ENCODE data around the gene TSTD1.
"Not testable (repeated sequence)": the region's sequence is repeated elsewhere in the genome, so short reads cannot be mapped to it uniquely, and the experiment has no call there.

Gene TSTD1

GRCh38 chr1:161044908-161045735 is 6.4 kb upstream of the TSTD1 start:
- intact Hi-C loops (cut with DNase I) = loop anchor here (2.0 to 5.0 kb wide), 2 partner anchors 52 to 87 kb away; partner anchors contain the start of gene DEDD
- peak; percentile 28 to 81 (median 62) for DNase-seq

- intact Hi-C loops (cut with DNase I) = loop anchor here (2.0 kb wide), 1 partner anchor 52 kb away; no protein-coding TSS in a partner anchor
- DNase-seq = no peak
Measured at GRCh38 chr1:161044535-161044907, 5.8 kb upstream of the TSTD1 start.

- no peak for DNase-seq
- intact Hi-C loops (cut with DNase I) = no loop called here
Measured at GRCh38 chr1:161039546-161039945, 782 bp upstream of the TSTD1 start.

GRCh38 chr1:161039154-161039545 is 386 bp upstream of the TSTD1 start:
- intact Hi-C loops (cut with DNase I) = no loop called here
- DNase-seq = no peak

GRCh38 chr1:161037661-161038522 is 872 bp downstream of the TSTD1 start:
- intact Hi-C loops (cut with DNase I) = no loop called here
- DNase-seq = no peak

GRCh38 chr1:161033751-161034150 is 5.0 kb downstream of the TSTD1 start:
- intact Hi-C loops (cut with DNase I) = no loop called here
- no peak for DNase-seq

- intact Hi-C loops (cut with DNase I) = no loop called here
- no peak for DNase-seq
Measured at GRCh38 chr1:161032409-161032808, 6.4 kb downstream of the TSTD1 start.

GRCh38 chr1:161031874-161032273 is 6.9 kb downstream of the TSTD1 start:
- DNase-seq = no peak
- intact Hi-C loops (cut with DNase I) = no loop called here

- intact Hi-C loops (cut with DNase I); DNase-seq: not testable (repeated sequence)
Measured at GRCh38 chr1:161029466-161029865, 9.3 kb downstream of the TSTD1 start.

- intact Hi-C loops (cut with DNase I); DNase-seq: not testable (repeated sequence)
Measured at GRCh38 chr1:161026954-161027353, 11.8 kb downstream of the TSTD1 start.

- intact Hi-C loops (cut with DNase I); DNase-seq: not testable (repeated sequence)
Measured at GRCh38 chr1:161022432-161022831, 16.3 kb downstream of the TSTD1 start.

- intact Hi-C loops (cut with DNase I) = no loop called here
Measured at GRCh38 chr1:161021970-161022353, 16.8 kb downstream of the TSTD1 start.

GRCh38 chr1:161021165-161021969 is 17.4 kb downstream of the TSTD1 start:
- intact Hi-C loops (cut with DNase I) = no loop called here
- peak; percentile 57 to 96 (median 84) for DNase-seq

More at GRCh38 chr1:161021970-161022353, 16.8 kb downstream of the TSTD1 start:
- no peak for DNase-seq

- peak in 5 of 42 donors; percentile 10 to 47 (median 21) for DNase-seq
- intact Hi-C loops (cut with DNase I) = no loop called here
Measured at GRCh38 chr1:161020509-161021164, 18.1 kb downstream of the TSTD1 start, which contains the start of gene F11R. Gene F11R (minus strand): TSS chr1:161021152. CDS start chr1:161021073, 79 bp downstream.

- intact Hi-C loops (cut with DNase I) = no loop called here
- DNase-seq = no peak
Measured at GRCh38 chr1:161019751-161020495, 18.8 kb downstream of the TSTD1 start.

- DNase-seq; intact Hi-C loops (cut with DNase I): not testable (repeated sequence)
Measured at GRCh38 chr1:161019111-161019660, 19.6 kb downstream of the TSTD1 start.

- intact Hi-C loops (cut with DNase I) = no loop called here
- no peak for DNase-seq
Measured at GRCh38 chr1:161018631-161018930, 20.2 kb downstream of the TSTD1 start.
